ENCODE results near the gene PTGER1. TPM values are rescaled to one million over a fixed set of nuclear protein-coding genes. Genes with fewer than 3 reads are reported as not detected.

PTGER1 gene
- total RNA-seq: 10 to 100 TPM in 1 of 9 donors, 1 to 10 TPM in 8; 2.0 to 31.1 (median 4.5) TPM
- 1 to 10 TPM in 2 of 3 donors, not detected in 1; 1.9 to 4.8 TPM for polyA plus RNA-seq
- long read RNA-seq, donor 1, transcript PTGER1-201 (3 exons, 1,421 nt): major isoform, 7 of 7 reads
- long read RNA-seq, donor 1, partial matches to known transcripts: 0 of 7 reads
- long read RNA-seq, donor 1, other reads (novel, unspliced or antisense): 0 of 7 reads
- long read RNA-seq, donor 2, partial matches to known transcripts: 0 of 2 reads
- long read RNA-seq, donor 2, other reads (novel, unspliced or antisense): 0 of 2 reads
- long read RNA-seq, donor 3, partial matches to known transcripts: 0 of 1 reads
- long read RNA-seq, donor 3, other reads (novel, unspliced or antisense): 0 of 1 reads
- long read RNA-seq, donor 4, partial matches to known transcripts: 4 of 4 reads
- long read RNA-seq, donor 4, other reads (novel, unspliced or antisense): 0 of 4 reads
- long read RNA-seq, donor 5, transcript PTGER1-201 (3 exons, 1,421 nt): major isoform, 9 of 14 reads
- long read RNA-seq, donor 5, partial matches to known transcripts: 5 of 14 reads
- long read RNA-seq, donor 5, other reads (novel, unspliced or antisense): 0 of 14 reads
- long read RNA-seq, donor 6: 0 reads
- long read RNA-seq, donor 7, transcript PTGER1-201 (3 exons, 1,421 nt): major isoform, 8 of 15 reads
- long read RNA-seq, donor 7, partial matches to known transcripts: 7 of 15 reads
- long read RNA-seq, donor 7, other reads (novel, unspliced or antisense): 0 of 15 reads
- long read RNA-seq, donor 8, transcript PTGER1-201 (3 exons, 1,421 nt): major isoform, 18 of 23 reads
- long read RNA-seq, donor 8, partial matches to known transcripts: 5 of 23 reads
- long read RNA-seq, donor 8, other reads (novel, unspliced or antisense): 0 of 23 reads
- long read RNA-seq, donor 9, partial matches to known transcripts: 5 of 7 reads
- long read RNA-seq, donor 9, other reads (novel, unspliced or antisense): 0 of 7 reads
- long read RNA-seq, donor 10, transcript PTGER1-201 (3 exons, 1,421 nt): major isoform, 6 of 6 reads
- long read RNA-seq, donor 10, partial matches to known transcripts: 0 of 6 reads
- long read RNA-seq, donor 10, other reads (novel, unspliced or antisense): 0 of 6 reads

GRCh38 chr19:14475251-14476073 lies at the start of gene PTGER1:
PTGER1 (minus strand) TSS chr19:14475354; CDS start chr19:14474320, 1,034 bp downstream.
- Histone ChIP-seq H3K27ac (peak within 1 kb of the TSS in 2 of 5 donors; percentile 17 to 78), H3K36me3 (replicated peaks in 1 of 2) (peaks cover 0 to 33% of the 10 kb centered on the region in 2 donors), H3K4me3 (no peak within 1 kb of the TSS), H3K27me3 (no peaks in the 10 kb centered on the region), H3K9me3 (replicated peaks in 1 of 3) (no peaks in the 10 kb centered on the region), H3K4me1 (replicated peaks in 1 of 2) (peaks cover 0 to 24% of the 10 kb centered on the region in 2 donors)
- TF ChIP-seq POLR2A (IDR thresholded peaks at IDR 0.05) (no peak), CTCF (IDR thresholded peaks at IDR 0.05) (peak in 2 of 6 experiments; percentile 17)
- 8 to 27% (median 16%) methylated on average over 8 to 33 of the region's 33 CpGs for WGBS, 4 donors
- intact Hi-C loops (cut with DNase I): no loop called here
- no peak for DNase-seq

- Histone ChIP-seq H3K36me3 (replicated peaks in 1 of 2) (peaks cover 0 to 14% of the 10 kb centered on the region in 2 donors), H3K4me3 (no peak overlapping the region), H3K9me3 (replicated peaks in 1 of 3) (no peaks in the 10 kb centered on the region), H3K27me3 (no peaks in the 10 kb centered on the region), H3K27ac (peak overlapping the region in 4 of 5 donors; percentile 21 to 100 (median 88)), H3K4me1 (replicated peaks in 1 of 2) (peaks cover 26 to 27% of the 10 kb centered on the region in 2 donors)
- no peak for DNase-seq
- intact Hi-C loops (cut with DNase I): no loop called here
- WGBS, 4 donors: 93 to 99% (median 94%) methylated on average over 4 of the region's 4 CpGs
- no peak for TF ChIP-seq CTCF (IDR thresholded peaks at IDR 0.05)
- no peak for TF ChIP-seq POLR2A (IDR thresholded peaks at IDR 0.05)
Observed at GRCh38 chr19:14520543-14520942, 45.4 kb upstream of the PTGER1 start.

GRCh38 chr19:14519860-14520407 lies 44.8 kb upstream of the PTGER1 start:
- H3K4me1 ChIP-seq (replicated peaks in 1 of 2): peaks cover 31 to 33% of the 10 kb centered on the region in 2 donors
- peaks cover 0 to 20% of the 10 kb centered on the region in 2 donors for H3K36me3 ChIP-seq (replicated peaks in 1 of 2)
- WGBS, 4 donors: 50 to 55% (median 52%) methylated on average over 2 of the region's 2 CpGs; no CpG with 5 or more reads in 1 of the 4 donors

More at GRCh38 chr19:14519860-14520407, 44.8 kb upstream of the PTGER1 start:
- intact Hi-C loops (cut with DNase I): no loop called here
- no peaks in the 10 kb centered on the region for H3K27me3 ChIP-seq
- no peak overlapping the region for H3K4me3 ChIP-seq
- TF ChIP-seq POLR2A (IDR thresholded peaks at IDR 0.05) (peak in 1 of 2 donors; percentile 26), CTCF (IDR thresholded peaks at IDR 0.05) (no peak)
- DNase-seq: peak in 6 of 7 donors; percentile 71 to 87 (median 80)
- H3K27ac ChIP-seq: peak overlapping the region; percentile 78 to 100 (median 93)
- H3K9me3 ChIP-seq (replicated peaks in 1 of 3): no peaks in the 10 kb centered on the region

All from adrenal gland (tissue), 19 donors.